HG03066 (cell line): ENCODE data around the gene C20orf141.
A peak's percentile ranks its signal among the peaks of the same experiment; 100 is the strongest.

Experiments
- ATAC-seq: cut with Tn5 transposase; IDR thresholded peaks from one replicate; pipeline ENCODE4 v1.9.1; 2021; ENCODE audit warnings: low read depth; ENCODE audit not compliant: unreplicated experiment

C20orf141 gene

DNA sequence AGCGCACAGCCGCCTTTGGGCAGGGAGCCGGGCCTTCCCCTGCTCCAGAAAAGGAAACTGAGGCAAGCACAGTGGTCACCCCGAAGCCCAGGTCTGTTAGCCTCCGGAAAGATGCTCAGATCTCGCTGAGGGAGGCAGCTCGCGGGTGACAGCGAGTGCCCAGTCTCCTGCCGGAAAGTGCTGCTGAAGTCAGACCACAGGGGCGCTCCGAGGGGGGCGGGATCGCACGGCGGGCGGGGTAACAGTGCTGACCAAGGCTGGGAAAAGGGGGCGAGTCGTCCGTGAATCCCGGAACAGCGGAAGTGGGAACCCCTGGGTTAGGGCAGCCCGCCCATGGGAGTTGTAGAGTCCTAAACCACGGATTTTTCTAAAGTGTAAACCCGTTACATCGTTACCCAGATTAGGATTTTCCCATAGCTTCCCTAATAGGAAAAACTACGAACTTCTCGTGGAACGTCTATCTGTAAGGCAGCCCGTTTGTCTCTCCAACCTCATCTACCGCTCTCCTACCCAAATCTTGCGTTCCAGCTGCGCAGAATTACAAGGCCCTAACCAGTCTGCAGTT, 26.3 kb downstream of the C20orf141 start:
- peak; percentile 42 for ATAC-seq

DNA sequence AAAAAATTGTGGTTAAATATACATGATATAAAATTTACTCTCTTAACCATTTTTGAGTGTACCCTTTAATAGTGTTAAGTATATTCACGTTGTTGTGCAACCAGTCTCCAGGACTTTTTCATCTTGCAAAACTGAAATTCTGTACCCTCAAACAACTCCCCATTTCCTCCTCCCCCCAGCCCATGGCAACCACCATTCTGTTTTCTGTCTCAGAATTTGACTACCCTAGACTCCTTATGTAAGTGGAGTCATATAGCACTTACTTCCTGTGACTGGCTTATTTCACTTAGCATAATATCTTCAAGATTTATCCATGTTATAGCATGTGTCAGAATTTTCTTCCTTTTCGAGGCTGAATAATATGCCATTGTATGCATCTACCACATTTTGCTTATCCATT, 30.8 kb downstream of the C20orf141 start:
- no peak for ATAC-seq

DNA sequence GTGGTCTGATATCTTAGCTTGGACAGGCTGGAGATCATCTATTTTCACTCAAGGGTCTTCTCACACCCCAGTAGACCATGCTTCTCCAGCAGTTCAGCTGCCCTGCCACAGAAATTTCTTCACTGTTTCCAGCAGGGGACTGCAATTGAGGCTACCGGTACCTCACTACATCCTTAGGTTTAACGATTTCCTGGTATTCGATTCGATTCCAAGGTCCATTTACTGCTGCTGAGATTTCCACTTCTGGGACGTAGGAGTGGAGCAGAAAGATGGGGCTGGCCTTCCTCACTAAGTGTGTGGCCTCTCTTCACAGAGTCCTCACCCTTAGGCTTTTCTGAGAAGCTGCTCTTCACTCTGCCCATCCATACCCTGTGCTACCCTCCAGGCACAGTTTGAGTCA, 31.9 kb downstream of the C20orf141 start:
- no peak for ATAC-seq

DNA sequence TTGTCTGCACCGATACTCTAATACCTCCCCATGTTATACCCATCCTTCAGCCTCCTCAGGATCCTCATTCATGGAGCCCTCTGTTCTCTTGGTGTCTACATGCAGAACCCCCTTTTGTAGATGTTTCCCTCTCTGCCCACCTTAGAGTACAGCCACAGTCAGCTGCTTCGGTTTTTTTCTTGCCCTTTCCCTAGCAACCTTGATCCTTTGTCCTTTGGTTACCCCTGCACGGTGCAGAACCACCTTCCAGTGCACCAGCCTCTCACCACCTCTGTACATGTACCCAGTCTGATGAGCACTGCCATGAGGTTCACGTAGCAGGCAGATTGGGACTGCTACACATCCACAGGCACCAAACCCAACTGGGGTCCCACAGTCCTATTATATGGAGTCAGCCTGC, 33.0 kb downstream of the C20orf141 start:
- ATAC-seq: no peak

DNA sequence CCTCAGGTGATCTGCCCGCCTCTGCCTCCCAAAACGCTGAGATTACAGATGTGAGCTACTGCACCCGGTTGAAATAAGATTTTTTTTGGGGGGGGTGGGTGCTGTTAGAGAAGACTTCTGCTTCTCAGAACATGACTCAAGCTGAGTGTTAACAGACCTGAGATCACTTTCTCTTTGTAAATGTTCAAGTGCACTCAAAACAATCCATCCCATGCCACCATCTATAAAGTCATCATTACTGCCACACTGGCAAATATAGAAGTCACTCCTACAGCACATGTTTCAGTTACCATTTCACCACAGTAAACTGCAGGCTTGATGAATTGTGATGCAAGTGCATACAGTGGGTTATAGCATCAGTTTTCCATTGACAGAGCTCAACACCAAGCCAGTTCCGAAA, 34.7 kb downstream of the C20orf141 start:
- ATAC-seq: no peak

DNA sequence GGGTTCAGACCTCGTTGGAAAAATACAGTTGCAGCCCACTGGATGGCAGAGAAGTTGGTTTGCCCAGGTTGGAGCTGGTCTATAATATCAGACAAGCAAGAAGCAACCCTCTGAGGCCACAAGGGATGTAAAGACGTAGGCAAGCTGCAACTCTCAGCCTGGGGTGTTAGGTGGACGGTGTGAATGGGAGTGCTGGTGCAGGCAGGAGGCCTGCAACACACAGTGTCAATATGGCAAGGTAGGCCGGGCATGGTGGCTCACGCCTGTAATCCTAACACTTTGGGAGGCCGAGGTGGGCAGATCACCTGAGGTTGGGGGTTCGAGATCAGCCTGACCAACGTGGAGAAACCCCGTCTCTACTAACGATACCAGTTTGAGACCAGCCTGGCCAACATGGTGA, 36.3 kb downstream of the C20orf141 start:
- no peak for ATAC-seq

DNA sequence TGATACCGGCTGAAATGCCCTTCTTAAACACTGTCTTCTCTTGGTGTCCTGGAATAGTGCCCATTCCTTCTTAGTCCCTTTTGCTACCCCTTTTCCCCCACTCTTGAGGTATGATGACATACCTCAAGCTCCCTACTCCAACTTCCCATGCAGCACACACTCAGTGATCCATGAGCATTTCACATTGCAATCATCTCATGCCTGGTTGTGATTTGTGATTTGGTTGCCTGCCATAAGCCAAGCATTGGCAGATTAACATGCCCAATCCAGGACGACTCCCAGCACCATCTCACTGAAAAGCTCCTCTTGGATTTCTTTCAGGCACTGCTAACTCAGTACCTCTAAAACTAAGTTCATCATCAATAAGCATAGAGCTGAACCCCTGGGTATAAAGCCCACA, 43.8 kb downstream of the C20orf141 start:
- ATAC-seq: no peak

DNA sequence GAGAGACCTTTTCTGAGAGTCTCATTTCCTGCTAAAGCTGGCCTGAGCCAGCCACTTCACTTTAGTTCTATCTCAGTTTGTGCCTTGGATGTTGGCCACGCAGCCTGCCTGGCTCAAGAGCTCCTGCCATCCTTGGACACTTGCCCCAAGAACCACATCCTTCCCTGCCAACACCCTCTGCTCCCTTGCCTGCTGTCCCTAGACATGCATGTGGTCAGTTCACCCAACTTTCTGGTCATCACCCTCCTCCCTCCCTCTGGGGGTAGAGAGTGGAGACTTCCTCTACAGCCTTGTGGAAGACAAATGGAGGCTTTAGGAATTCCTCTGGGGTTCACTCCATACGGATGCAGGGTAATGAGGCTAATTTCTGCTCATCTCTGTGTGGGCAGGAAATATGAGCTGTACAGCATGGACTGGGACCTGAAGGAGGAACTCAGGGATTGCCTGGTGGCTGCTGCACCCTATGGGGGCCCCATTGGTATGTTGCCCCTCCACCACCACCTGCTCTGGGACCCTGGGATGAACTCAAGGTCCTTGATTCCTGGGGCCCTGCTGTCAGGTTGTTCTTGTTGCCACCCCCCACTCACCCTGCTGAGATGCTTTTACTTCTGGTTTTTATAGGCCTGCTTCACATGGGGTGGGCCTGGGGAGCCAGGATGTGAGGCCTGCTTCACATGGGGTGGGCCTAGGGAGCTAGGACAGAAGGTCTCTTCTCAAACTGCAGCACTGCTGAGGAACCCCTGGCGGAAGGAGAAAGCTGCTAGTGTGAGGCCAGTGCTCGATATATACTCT, 44.7 kb downstream of the C20orf141 start:
- no peak for ATAC-seq

DNA sequence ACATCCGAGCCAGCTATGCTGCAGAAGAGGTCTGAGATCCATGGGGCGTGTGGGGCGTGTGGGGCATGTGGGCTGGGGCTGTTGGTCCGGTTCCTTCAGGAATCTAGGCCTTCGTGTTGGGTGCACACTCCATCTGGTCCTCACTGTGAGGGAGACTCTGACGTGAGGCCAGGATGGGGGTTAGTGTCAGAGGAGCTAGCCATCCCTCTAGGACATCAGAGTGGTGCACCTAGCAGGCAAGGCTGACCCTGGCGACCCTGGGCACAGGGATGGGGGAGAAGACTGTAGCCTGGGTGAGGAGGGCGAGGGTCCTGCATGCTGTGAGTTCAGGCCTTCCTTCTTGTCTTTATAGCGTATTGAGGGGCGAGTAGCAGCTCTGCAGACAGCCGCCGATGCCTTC, 49.8 kb downstream of the C20orf141 start:
- ATAC-seq: no peak

DNA sequence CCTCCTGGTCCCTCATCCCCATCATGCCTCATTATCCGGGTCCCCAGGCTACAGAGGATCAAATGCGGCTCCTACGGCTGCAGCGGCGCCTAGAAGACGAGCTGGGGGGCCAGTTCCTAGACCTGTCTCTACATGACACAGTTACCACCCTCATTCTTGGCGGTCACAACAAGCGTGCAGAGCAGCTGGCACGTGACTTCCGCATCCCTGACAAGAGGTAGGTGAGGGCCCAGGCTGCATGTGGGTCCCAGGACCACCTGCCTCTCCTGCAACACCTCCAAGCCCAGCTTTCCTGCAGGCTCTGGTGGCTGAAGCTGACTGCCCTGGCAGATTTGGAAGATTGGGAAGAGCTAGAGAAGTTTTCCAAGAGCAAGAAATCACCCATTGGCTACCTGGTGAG, 50.3 kb downstream of the C20orf141 start:
- ATAC-seq: no peak
